Femur (tissue), 1 donor: ENCODE measurements around the gene CTCF.
A peak's percentile ranks its signal among the peaks of the same experiment; 100 is the strongest.

ENCODE experiments used
- DNase-seq: peaks from one replicate; pipeline ENCODE4 v3.0.0-alpha.2; 2017

Gene CTCF

GRCh38 chr16:67549240-67549639, 13.1 kb upstream of the CTCF start:
- DNase-seq, result no peak

GRCh38 chr16:67549936-67550335, 12.4 kb upstream of the CTCF start:
- no peak for DNase-seq

GRCh38 chr16:67551091-67551490, 11.2 kb upstream of the CTCF start:
- no peak for DNase-seq

GRCh38 chr16:67551972-67552371, 10.4 kb upstream of the CTCF start:
- DNase-seq, result no peak

GRCh38 chr16:67552476-67552875, 9.8 kb upstream of the CTCF start:
- no peak for DNase-seq

- DNase-seq, result no peak
Observed at GRCh38 chr16:67555795-67556212, 6.5 kb upstream of the CTCF start.

- no peak for DNase-seq
Observed at GRCh38 chr16:67558859-67559258, 3.5 kb upstream of the CTCF start.

- no peak for DNase-seq
Observed at GRCh38 chr16:67560827-67561342, 1.4 kb upstream of the CTCF start.

GRCh38 chr16:67561501-67561823, 864 bp upstream of the CTCF start:
- DNase-seq, result no peak

GRCh38 chr16:67561824-67562525, 351 bp upstream of the CTCF start:
- peak; percentile 98 for DNase-seq

- peak; percentile 78 for DNase-seq
Observed at GRCh38 chr16:67562918-67563707, 787 bp downstream of the CTCF start.

GRCh38 chr16:67563708-67564468, 1.6 kb downstream of the CTCF start:
- DNase-seq, result peak; percentile 29

- DNase-seq, result no peak
Observed at GRCh38 chr16:67565470-67566100, 3.3 kb downstream of the CTCF start.

- no peak for DNase-seq
Observed at GRCh38 chr16:67571464-67571863, 9.1 kb downstream of the CTCF start.

GRCh38 chr16:67571981-67572431, 9.7 kb downstream of the CTCF start:
- DNase-seq, result no peak

GRCh38 chr16:67579686-67580085, 17.4 kb downstream of the CTCF start:
- no peak for DNase-seq

GRCh38 chr16:67580202-67580601, 17.9 kb downstream of the CTCF start:
- no peak for DNase-seq

- no peak for DNase-seq
Observed at GRCh38 chr16:67593288-67593687, 31.0 kb downstream of the CTCF start.

- no peak for DNase-seq
Observed at GRCh38 chr16:67593701-67594100, 31.4 kb downstream of the CTCF start.

- DNase-seq, result no peak
Observed at GRCh38 chr16:67594256-67594915, 32.1 kb downstream of the CTCF start.

GRCh38 chr16:67594956-67595355, 32.6 kb downstream of the CTCF start:
- DNase-seq, result no peak

GRCh38 chr16:67598527-67598926, 36.2 kb downstream of the CTCF start:
- DNase-seq, result no peak
